ENCODE data around the gene AREG. TPM values are rescaled to one million over a fixed set of nuclear protein-coding genes. Genes with fewer than 3 reads are reported as not detected.

The AREG gene
- total RNA-seq, 1 donor from 2014 or later = not detected

- no peak overlapping the region for H3K4me3 Mint-ChIP-seq (ENCODE audit: unreplicated experiment)
- H3K27ac Mint-ChIP-seq (ENCODE audit: unreplicated experiment) = no peak overlapping the region
- H3K27me3 Mint-ChIP-seq (ENCODE audit: unreplicated experiment) = peaks cover 3% of the 10 kb centered on the region
- TF ChIP-seq, protein P1, sequence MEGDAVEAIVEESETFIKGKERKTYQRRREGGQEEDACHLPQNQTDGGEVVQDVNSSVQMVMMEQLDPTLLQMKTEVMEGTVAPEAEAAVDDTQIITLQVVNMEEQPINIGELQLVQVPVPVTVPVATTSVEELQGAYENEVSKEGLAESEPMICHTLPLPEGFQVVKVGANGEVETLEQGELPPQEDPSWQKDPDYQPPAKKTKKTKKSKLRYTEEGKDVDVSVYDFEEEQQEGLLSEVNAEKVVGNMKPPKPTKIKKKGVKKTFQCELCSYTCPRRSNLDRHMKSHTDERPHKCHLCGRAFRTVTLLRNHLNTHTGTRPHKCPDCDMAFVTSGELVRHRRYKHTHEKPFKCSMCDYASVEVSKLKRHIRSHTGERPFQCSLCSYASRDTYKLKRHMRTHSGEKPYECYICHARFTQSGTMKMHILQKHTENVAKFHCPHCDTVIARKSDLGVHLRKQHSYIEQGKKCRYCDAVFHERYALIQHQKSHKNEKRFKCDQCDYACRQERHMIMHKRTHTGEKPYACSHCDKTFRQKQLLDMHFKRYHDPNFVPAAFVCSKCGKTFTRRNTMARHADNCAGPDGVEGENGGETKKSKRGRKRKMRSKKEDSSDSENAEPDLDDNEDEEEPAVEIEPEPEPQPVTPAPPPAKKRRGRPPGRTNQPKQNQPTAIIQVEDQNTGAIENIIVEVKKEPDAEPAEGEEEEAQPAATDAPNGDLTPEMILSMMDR (IDR thresholded peaks at IDR 0.05; ENCODE audit: partially characterized antibody, unreplicated experiment) = no peak
- H3K4me1 Mint-ChIP-seq (ENCODE audit: low read depth, unreplicated experiment) = no peaks in the 10 kb centered on the region
- H3K36me3 Mint-ChIP-seq (ENCODE audit: unreplicated experiment) = no peaks in the 10 kb centered on the region
- no peak for DNase-seq
- no peaks in the 10 kb centered on the region for H3K9me3 Mint-ChIP-seq (ENCODE audit: unreplicated experiment)
Observed at GRCh38 chr4:74402692-74403456, 42.1 kb upstream of the AREG start.

DNA sequence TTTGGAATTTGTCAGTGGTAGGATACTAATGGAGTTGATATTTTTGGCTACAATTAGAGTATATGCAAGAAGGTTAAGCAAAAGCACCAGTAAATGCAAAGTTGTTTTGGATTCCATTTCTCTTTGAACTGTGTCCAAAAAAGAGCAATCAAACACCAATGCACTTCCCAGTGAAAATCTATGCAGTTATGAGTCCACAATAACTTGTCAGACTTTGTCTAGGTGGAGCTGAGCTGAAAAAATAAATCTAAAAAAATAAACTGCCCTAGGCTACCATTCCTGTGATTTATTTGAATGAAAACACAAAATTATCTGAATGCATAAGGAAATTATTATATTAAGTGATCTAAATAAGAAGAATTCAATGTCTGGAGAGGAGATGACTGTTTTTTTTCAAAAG, 37.0 kb upstream of the AREG start:
- H3K27ac Mint-ChIP-seq (ENCODE audit: unreplicated experiment) = no peak overlapping the region
- H3K36me3 Mint-ChIP-seq (ENCODE audit: unreplicated experiment) = no peaks in the 10 kb centered on the region
- TF ChIP-seq, protein P1 (IDR thresholded peaks at IDR 0.05; ENCODE audit: partially characterized antibody, unreplicated experiment) = no peak
- H3K4me3 Mint-ChIP-seq (ENCODE audit: unreplicated experiment) = no peak overlapping the region
- no peaks in the 10 kb centered on the region for H3K9me3 Mint-ChIP-seq (ENCODE audit: unreplicated experiment)
- H3K27me3 Mint-ChIP-seq (ENCODE audit: unreplicated experiment) = no peaks in the 10 kb centered on the region
- no peak for DNase-seq
- no peaks in the 10 kb centered on the region for H3K4me1 Mint-ChIP-seq (ENCODE audit: low read depth, unreplicated experiment)

DNA sequence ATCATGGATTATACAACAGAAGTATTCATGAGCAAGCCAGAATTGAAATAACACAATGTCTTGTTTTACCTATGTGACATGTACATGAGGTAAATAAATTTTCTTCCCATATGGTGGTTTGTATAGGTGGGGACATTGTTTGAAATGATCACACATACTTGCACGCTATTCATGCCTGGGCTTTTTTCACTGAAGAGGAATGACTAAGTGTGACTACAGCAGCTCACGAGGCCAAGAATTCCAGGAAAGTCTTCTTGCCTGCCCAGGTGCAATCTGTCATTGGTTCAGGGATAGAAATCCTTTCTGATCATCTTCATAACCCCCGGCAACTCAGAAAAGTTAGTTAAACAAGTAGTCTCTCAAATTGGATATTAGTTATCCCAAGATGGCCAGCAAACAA, 36.3 kb upstream of the AREG start:
- Mint-ChIP-seq H3K27ac (ENCODE audit: unreplicated experiment) (no peak overlapping the region), H3K27me3 (ENCODE audit: unreplicated experiment) (no peaks in the 10 kb centered on the region), H3K4me3 (ENCODE audit: unreplicated experiment) (no peak overlapping the region), H3K9me3 (ENCODE audit: unreplicated experiment) (no peaks in the 10 kb centered on the region), H3K4me1 (ENCODE audit: low read depth, unreplicated experiment) (no peaks in the 10 kb centered on the region), H3K36me3 (ENCODE audit: unreplicated experiment) (no peaks in the 10 kb centered on the region)
- DNase-seq = no peak
- TF ChIP-seq, protein P1 (IDR thresholded peaks at IDR 0.05; ENCODE audit: partially characterized antibody, unreplicated experiment) = no peak

GRCh38 chr4:74410272-74410671, 34.7 kb upstream of the AREG start:
- TF ChIP-seq, protein P1 (IDR thresholded peaks at IDR 0.05; ENCODE audit: partially characterized antibody, unreplicated experiment) = no peak
- Mint-ChIP-seq H3K4me3 (ENCODE audit: unreplicated experiment) (no peak overlapping the region), H3K36me3 (ENCODE audit: unreplicated experiment) (no peaks in the 10 kb centered on the region), H3K27me3 (ENCODE audit: unreplicated experiment) (no peaks in the 10 kb centered on the region), H3K9me3 (ENCODE audit: unreplicated experiment) (no peaks in the 10 kb centered on the region), H3K4me1 (ENCODE audit: low read depth, unreplicated experiment) (no peaks in the 10 kb centered on the region), H3K27ac (ENCODE audit: unreplicated experiment) (no peak overlapping the region)
- no peak for DNase-seq

DNA sequence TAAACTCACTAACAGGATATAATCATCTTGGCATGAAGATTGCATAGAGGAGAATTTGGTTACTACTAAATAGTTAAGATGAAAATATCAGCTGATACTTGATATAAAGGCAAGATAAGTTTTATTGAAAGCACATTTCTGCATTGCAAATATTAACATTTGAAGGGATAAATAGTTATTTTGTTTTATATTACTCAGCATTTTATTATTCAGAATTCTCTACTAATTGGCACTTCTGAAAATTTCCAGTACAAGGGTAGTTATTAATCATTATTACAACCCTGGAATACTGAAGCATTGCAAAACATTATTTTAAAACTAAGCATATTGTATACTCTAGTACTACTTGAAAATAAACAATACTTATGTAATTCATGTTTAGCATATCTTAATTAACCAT, 32.7 kb upstream of the AREG start:
- Mint-ChIP-seq H3K4me1 (ENCODE audit: low read depth, unreplicated experiment) (no peaks in the 10 kb centered on the region), H3K9me3 (ENCODE audit: unreplicated experiment) (no peaks in the 10 kb centered on the region), H3K4me3 (ENCODE audit: unreplicated experiment) (no peak overlapping the region), H3K36me3 (ENCODE audit: unreplicated experiment) (no peaks in the 10 kb centered on the region), H3K27ac (ENCODE audit: unreplicated experiment) (no peak overlapping the region), H3K27me3 (ENCODE audit: unreplicated experiment) (no peaks in the 10 kb centered on the region)
- TF ChIP-seq, protein P1 (IDR thresholded peaks at IDR 0.05; ENCODE audit: partially characterized antibody, unreplicated experiment) = no peak
- DNase-seq = no peak

Measured in glutamatergic neuron (in vitro differentiated cells).